Stimulated activated CD4-positive, alpha-beta T cell treated with anti-CD3 and anti-CD28 coated beads, TNF-alpha, amount 100 ng/mL, for 1 hour (primary cell): Measurements from ENCODE around the gene CTTNBP2.

Experiments
- DNase-seq, 3 donors: peaks; one replicate each; pipeline ENCODE4 v3.0.0-alpha.2; 2020; ENCODE audit warnings: low read depth in 3 of 3, low spot score in 1 of 3

Gene CTTNBP2

DNA sequence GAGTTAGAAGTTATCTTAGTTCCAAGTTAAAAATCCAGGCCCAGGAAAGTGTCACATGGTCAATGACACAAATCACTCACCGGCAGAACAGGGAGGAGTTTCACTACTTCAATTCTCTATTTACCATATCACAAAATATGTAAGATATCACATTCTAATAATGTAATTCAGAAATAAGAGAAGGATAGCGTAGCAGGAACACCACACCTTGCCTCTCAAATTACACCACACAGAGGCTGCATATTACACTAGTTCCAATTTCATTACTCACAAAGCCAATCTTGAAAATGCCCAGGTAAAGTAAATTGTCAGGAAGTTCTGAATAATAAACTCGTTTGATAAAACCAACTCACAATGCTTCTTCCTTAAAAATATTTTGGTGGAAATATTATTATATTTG is 169.2 kb downstream of the CTTNBP2 start:
- DNase-seq: no peak

DNA sequence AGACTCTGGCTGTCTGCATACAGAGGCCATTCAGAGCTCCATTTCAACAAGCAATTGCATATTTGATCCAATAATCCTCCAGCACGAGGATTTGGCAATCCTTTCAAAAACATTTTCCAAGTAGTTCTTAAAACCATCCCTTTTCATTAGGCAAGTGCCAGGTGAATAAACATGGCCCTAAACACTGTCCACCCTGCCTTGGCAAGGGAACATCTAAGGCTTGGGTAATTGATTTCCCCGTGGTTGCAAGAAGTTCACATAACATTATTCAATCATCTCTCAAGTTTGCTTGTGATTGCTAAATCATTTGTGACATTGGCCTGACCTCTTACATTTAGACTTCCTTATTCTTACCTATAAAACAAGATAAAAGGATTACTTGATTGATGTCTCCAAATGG is 175.2 kb downstream of the CTTNBP2 start:
- DNase-seq: no peak

DNA sequence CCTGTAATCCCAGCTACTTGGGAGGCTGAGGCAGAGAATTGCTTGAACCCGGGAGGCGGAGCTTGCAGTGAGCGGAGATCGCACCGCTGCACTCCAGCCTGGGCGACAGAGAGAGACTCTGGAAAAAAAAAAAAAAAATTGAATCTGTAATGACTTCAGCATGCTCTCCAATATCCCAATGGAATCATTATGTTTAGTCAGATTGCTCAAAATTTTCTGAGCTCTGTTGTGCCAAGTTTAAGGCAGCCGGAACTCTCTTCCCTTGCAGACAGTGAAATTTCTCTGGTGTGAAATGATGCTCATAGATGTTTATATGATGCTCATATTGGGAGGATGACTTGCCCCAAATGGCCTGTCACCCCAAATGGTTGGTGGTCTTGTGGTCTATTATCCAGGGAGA is 180.9 kb downstream of the CTTNBP2 start:
- no peak for DNase-seq

DNA sequence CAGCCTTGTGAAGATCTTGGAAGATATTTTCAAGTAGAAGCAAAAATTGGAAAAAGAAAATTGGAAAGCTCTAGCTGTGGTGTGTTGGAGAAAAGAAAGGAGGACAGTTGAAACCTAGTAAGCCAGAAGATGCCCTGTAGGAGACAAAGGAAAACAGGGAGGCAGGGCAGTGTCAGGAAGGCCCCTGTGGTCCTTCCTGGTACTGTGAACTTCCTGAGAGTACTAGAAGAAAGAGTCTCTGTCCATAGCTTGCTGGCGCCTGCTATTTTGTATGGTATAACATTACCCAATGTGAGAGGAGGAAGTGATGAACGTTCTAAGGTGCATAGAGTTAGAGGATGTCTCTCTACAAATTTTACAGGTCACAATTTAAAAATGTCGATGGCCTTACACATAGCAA is 183.1 kb downstream of the CTTNBP2 start:
- no peak for DNase-seq

- no peak for DNase-seq
These were observed 183.8 kb downstream of the CTTNBP2 start for GRCh38 chr7:117689406-117689805.

- no peak for DNase-seq
These were observed 185.1 kb downstream of the CTTNBP2 start for GRCh38 chr7:117688126-117688525.

- no peak for DNase-seq
These were observed 186.8 kb downstream of the CTTNBP2 start for GRCh38 chr7:117686311-117686935.

DNA sequence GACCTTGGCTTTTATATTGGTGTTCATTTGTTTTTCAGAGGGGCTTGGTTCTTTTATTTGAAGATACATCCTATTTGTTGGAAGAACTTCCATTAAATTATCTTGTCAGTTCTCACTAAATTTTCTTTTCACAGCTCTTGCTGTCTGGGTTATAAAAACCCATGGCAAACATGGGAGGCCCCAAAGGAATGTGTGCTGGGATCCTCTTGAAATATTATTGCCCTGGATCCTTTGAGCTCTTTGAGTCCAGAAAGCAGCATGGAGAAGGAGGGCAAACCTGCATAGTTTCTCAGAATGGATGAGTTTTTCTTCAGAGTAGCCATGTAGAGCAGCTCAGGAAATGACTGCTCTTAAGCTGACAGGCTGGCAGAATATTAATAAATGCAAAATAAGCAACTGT is 187.4 kb downstream of the CTTNBP2 start:
- DNase-seq: no peak

DNA sequence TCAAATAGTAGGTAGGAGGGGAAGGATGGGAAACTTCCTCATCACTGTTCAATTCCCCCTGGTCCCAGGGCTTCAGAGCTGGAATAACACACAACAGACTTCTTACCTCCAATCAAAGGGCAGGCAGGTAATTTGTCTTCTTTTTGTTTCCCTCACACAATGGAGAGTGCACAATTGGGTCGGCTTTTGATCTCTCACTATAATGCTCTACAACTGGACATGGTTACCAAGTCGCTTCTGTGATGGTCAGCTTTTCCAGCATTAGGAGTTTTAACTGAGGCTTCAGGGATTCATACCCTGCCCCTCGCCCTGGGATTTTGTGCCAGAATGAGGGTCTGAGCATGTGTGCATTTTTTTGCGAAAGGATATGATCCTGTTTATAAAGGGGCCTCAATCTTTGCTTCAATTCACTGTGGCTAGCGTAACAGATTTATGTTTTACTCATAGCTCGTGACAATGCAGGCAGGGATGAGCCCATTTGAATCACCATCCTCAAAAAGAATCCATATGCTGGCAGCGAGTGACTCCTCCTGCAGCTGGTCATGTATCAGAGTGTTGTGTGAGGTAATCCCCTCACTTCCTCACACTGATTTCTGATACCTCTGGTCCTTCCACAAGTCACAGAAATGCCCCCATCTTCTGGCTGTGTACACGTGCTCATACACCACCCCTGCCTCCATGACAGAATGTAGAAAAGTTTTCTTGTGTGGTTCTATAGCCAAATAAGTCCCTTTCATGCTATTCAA is 189.6 kb downstream of the CTTNBP2 start:
- DNase-seq: no peak

GRCh38 chr7:117682681-117683385 is 190.4 kb downstream of the CTTNBP2 start:
- no peak for DNase-seq

GRCh38 chr7:117679120-117679519 is 194.1 kb downstream of the CTTNBP2 start:
- no peak for DNase-seq

DNA sequence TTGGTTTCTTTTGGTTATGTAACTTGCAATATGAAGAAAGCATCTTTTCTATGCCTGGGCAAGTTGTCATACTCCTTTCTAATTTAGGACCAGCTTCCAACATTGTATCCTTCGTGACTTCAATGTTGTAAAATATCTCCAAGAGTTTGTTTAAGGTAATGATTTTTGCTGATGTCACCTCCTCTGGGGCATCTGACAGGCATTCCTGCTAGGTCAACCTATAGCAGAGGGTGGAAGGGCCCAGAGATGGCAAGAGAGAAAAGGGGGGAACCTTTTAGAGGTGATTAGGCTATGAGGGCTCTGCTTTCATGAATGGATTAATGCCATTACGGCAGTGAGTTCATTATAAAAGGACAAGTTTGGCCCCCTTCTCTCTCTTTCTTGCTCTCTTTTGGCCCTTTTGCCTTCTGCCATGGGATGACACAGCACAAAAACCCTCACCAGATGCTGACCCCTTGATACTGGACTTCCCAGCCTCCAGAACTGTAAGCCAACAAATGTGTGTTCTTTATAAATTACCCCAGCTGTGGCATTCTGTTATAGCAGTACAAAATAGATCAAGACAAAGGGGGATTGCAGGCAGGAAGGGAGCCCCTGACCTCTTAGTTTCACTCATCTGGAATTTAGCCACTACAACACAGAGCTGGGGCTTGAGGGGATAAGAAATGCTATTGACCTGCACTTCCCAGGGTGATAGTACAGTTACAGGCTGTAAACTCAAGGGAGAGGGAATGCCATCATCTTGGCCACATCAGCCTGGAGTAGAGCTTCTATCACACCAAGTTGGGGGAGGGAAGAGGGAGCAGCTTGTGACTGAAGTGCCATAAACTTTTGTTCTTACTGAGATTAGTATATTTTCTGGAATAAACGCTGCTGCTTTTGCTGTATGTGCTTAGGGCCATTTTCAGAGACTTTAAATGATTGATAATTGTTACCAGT is 197.5 kb downstream of the CTTNBP2 start:
- DNase-seq: no peak

DNA sequence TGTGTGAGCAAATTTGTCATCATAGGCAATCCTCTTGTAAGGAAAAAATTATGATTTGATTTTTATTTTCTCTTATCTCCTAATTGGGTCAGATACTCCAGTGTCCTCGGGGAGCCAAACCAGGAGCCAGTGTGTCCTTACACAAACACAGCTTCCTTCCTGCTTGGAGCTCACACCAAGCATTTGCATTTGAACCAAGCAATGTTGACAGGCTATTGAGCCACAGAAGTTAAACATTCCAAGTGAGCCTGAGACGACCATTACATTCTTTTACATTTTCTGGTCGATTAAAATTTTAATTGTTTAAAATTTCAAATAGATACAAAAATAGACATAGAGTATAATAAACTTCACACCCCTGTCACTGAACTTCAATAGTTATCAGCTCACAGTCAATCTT is 198.6 kb downstream of the CTTNBP2 start:
- no peak for DNase-seq

DNA sequence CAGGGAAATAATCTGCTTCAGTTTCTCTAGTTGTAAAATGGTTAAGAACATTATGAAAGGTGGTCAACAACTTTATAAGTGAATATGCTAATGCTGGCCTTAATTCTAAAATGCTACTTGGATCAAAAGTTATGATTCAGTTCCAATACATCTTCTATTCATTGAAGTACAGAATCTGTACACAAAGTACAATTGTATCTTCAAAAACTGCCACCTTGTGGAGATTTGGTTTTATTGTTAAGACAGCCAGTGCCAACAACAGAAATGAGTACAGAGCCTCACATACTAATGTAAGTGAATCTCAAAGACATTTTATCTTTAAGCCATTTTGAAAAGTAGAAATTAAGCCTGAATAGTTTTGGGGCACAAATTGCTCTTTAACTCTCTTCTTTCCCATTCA is 199.4 kb downstream of the CTTNBP2 start:
- DNase-seq: no peak

GRCh38 chr7:117673367-117673766 is 199.9 kb downstream of the CTTNBP2 start:
- DNase-seq: no peak

DNA sequence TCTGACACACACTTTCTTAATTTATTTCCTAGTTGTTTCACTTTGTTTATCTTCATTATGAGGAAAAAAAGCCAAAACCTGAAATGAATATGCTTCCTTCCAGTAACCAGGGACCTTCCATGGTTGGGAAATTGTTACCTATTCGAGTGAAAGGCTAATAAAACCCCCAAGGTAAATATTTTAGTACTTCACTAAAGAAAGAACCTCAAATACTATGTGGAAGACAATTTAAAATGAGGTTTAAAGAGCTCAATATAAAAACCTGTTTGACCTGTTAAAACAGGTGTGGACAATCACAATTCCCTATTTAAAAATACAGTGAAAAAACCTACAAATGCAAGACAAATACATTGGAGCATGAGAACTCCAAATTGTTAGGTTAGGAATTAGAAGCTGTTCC is 200.8 kb downstream of the CTTNBP2 start:
- no peak for DNase-seq

DNA sequence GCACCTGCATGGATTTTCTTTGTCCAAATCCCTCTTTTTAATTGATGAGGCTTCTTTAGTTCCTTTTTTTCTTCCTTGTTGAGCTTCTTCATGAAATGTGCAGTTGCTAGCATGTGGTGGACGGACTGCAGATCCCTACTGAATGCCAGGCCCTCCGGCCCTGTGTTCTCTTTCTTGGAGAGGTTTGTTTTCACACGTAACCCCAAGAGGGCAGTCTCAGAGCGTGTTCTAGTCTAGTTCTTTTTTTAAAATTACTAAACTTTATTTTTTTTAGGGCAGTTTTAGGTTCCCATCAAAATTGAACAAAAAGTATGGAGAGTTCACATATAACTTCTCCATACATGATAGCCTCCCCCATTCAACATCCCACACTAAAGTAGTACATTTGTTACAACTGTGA is 203.4 kb downstream of the CTTNBP2 start:
- no peak for DNase-seq

DNA sequence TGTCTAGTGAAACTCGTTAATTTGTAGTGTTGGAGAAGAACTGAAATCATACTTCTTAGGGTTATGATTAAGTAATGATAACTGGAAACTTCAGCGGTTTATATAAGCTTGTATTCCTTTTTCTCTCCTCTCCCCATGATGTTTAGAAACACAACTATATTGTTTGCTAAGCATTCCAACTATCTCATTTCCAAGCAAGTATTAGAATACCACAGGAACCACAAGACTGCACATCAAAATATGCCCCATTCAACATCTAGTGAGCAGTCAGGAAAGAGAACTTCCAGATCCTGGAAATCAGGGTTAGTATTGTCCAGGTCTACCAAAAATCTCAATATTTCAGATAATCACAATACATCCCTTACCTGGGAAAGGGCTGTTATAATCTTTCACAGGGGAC is 205.8 kb downstream of the CTTNBP2 start:
- no peak for DNase-seq

DNA sequence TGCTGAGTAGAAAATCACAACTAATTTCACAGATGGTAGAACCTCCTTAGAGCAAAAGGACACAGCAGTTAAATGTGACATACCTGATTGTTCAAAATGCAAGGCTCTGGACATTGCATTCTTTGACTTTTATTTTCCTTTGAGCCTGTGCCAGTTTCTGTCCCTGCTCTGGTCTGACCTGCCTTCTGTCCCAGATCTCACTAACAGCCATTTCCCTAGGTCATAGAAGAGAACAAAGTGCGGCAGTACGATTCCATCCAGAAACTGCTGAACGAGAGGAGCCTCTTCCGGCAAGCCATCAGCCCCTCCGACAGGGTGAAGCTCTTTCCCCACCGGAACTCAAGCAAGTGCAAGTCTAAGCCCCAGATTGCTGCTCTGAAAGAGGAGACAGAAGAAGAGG is 206.6 kb downstream of the CTTNBP2 start:
- DNase-seq: no peak

- DNase-seq: no peak
These were observed 207.2 kb downstream of the CTTNBP2 start for GRCh38 chr7:117666031-117666430.

GRCh38 chr7:117665368-117665767 is 207.9 kb downstream of the CTTNBP2 start:
- DNase-seq: no peak
